SK-N-MC (cell line): ENCODE results near the gene CTPS1.

ENCODE experiments used
- EZH2 ChIP-seq: fragments of 200-600 bp; sonication (generic); IDR thresholded peaks from one replicate; pipeline ENCODE4 v1.6.1; 2017; ENCODE audit warnings: antibody characterized with exemption
- FOXP2 ChIP-seq: optimal IDR thresholded peaks from 2 replicates; pipeline ENCODE3; 2011; ENCODE audit warnings: mild to moderate bottlenecking, moderate library complexity; ENCODE audit not compliant: insufficient read depth; ENCODE audit errors: extremely low read length, control extremely low read depth
- POLR2AphosphoS5 ChIP-seq: IDR thresholded peaks from 2 replicates; pipeline ENCODE4 v1.6.1; 2012; ENCODE audit warnings: mild to moderate bottlenecking, low read depth, low read length, borderline replicate concordance

DNA sequence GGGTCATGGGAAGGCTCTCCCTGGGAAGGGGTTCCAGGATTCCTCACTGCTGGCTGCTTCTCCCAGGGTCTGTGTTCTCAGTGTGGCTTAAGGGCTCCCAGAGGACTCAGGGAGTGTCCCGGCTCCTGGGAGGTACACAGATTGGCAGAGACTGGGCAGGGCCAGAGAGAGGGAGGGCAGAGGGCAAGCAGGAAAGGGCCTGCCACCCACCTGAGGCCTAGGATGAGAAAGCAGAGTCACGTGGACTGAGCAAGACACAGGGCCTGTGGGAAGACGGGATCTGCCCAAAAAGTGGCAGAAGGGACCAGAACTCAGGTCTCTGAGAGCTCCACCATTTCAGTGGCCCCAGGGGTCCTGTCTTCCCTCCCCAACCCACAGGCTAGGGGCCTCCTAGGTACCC is 41.2 kb downstream of the CTPS1 start:
- TF ChIP-seq EZH2 (no peak), POLR2AphosphoS5 (no peak), FOXP2 (no peak)
